AG04449 (cell line): ENCODE measurements around the gene EYS.

Experiments used
- CTCF ChIA-PET: fragments of 350-600 bp; formaldehyde crosslinking; extraction: SDS; loops from one replicate; lab custom pipeline; 2021; ENCODE audit warnings: antibody characterized with exemption; lab: Yijun Ruan, JAX
- POLR2A ChIA-PET: fragments of 400-600, 350-600 bp; formaldehyde crosslinking; extraction: SDS; loops from one replicate; lab custom pipeline; 2020; ENCODE audit warnings: antibody characterized with exemption, inconsistent platforms; lab: Yijun Ruan, JAX
- DNase-seq: peaks from one replicate; pipeline ENCODE4 v3.0.0-alpha.2; 2010; ENCODE audit warnings: low read depth, low spot score
- H3K4me3 ChIP-seq: 2 replicates; pipeline ENCODE4 v1.5.1; 2011; ENCODE audit warnings: low read depth, mild to moderate bottlenecking, control low read depth, low read length
- CTCF ChIP-seq: IDR thresholded peaks from one replicate; pipeline ENCODE4 v1.5.1; 2011; ENCODE audit warnings: mild to moderate bottlenecking, moderate library complexity, low read length, control low read depth, inconsistent platforms; ENCODE audit not compliant: insufficient read depth; ENCODE audit errors: missing control alignments

EYS gene

DNA sequence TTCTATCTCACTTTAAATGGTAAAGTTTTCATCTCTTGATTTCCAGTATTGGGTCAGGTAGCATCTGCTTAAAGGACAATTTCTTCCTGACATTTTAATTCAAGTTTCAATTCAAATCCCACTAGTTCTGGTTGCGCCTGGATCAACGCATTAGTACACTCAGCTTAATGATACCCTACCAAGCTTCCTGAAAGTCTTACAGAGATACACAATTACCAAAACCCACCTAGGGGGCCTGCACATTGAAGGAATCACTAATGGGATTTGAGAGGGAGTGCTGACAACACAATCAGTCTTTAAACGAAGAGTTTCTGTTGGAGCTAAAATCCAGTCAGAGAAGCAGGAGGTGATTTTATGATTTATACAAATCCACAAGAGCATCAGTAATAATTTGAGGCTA, 1778.4 kb downstream of the EYS start:
- H3K4me3 ChIP-seq, result no peak overlapping the region
- no peak for DNase-seq
- POLR2A ChIA-PET, result no interaction called here
- no peak for TF ChIP-seq CTCF
- CTCF ChIA-PET, result no interaction called here

- no peak overlapping the region for H3K4me3 ChIP-seq
- ChIA-PET CTCF (no interaction called here), POLR2A (no interaction called here)
- no peak for DNase-seq
- TF ChIP-seq CTCF, result no peak
Measured at GRCh38 chr6:63926950-63927927, 1779.8 kb downstream of the EYS start.

DNA sequence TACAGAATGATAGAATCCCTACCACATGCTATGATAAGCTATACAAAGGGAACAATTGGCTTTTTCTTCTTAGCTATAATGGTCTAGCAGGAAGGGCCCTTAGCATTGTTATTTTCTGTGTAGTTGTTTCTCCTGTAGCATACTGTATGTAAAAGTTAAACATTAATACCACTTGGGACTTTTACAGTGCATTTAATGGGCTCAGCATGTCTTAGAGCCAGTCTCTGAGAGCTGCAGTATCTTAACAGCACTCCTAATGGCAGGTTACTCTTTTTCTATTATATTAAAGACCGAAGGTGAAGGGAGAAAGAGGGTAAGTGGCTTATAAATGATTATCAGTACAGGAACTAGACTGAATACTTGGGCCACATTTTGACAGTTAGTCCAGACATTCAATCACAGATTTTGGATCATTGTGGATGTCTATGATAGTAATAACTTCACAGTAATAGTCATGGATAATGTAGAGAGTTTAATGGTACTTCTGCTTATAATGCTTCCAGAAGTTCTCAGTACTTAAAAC, 1780.7 kb downstream of the EYS start:
- ChIA-PET POLR2A (no interaction called here), CTCF (no interaction called here)
- no peak for TF ChIP-seq CTCF
- no peak for DNase-seq
- no peak overlapping the region for H3K4me3 ChIP-seq

DNA sequence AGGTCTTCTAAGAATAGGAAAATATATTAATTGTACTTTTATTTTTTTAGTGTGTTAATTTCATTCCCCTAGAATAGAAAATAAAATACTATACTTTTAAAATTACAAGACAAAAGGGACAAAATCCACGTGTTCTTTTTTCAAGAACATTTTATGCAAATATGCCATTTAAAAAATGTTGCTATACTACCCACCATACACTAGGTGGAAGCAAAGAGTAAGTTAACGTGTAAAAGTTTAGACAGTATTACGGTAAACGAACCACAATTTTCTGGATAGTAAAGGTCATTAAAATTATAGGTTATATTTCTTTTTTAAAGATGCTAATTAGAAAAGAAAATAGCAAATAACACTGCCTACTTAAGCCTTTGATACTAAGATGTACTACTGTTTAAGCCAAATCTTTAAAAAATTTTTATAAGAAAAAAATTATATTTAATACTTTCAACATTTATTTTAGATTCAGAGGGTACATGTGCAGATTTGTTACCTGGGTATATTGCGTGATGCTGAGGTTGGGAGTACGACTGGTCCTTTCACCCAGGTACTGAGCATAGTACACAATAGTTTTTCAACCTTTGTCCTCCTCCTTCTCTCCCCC, 1783.8 kb downstream of the EYS start:
- ChIA-PET CTCF (interaction anchor here (0.8 to 1.1 kb wide), 3 partner anchors 18 to 408 kb away, joined by 3 to 4 read pairs (median 3); no protein-coding TSS in a partner anchor), POLR2A (no interaction called here)
- DNase-seq, result no peak
- TF ChIP-seq CTCF, result peak; percentile 22
- H3K4me3 ChIP-seq, result no peak overlapping the region

- ChIA-PET POLR2A (no interaction called here), CTCF (no interaction called here)
- no peak for TF ChIP-seq CTCF
- DNase-seq, result no peak
- no peak overlapping the region for H3K4me3 ChIP-seq
Measured at GRCh38 chr6:63919556-63920110, 1787.4 kb downstream of the EYS start.

DNA sequence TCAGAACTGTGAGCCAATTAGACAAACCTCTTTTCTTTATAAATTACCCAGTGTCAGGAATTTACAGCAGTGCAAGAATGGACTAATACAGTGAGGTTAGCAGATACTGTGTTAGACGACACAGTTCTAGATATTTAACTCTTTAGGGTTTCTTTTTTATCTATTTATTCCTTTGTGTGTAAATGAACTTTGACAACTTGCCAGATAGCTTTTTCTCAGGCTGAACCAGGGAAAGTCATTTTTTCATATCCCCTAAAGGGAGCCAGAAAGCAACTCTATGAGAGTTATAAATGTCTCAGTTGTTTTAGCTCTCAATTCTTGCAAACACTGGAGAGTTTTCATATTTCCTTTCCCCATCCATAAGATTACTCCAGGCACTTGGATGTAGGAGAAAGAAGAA, 1794.1 kb downstream of the EYS start:
- no peak overlapping the region for H3K4me3 ChIP-seq
- TF ChIP-seq CTCF, result no peak
- ChIA-PET POLR2A (no interaction called here), CTCF (no interaction called here)
- no peak for DNase-seq
